ENCODE data around the gene GUF1. TPM values are rescaled to one million over a fixed set of nuclear protein-coding genes. Genes with fewer than 3 reads are reported as not detected.
A peak's percentile ranks its signal among the peaks of the same experiment; 100 is the strongest.

GUF1 gene, protein sequence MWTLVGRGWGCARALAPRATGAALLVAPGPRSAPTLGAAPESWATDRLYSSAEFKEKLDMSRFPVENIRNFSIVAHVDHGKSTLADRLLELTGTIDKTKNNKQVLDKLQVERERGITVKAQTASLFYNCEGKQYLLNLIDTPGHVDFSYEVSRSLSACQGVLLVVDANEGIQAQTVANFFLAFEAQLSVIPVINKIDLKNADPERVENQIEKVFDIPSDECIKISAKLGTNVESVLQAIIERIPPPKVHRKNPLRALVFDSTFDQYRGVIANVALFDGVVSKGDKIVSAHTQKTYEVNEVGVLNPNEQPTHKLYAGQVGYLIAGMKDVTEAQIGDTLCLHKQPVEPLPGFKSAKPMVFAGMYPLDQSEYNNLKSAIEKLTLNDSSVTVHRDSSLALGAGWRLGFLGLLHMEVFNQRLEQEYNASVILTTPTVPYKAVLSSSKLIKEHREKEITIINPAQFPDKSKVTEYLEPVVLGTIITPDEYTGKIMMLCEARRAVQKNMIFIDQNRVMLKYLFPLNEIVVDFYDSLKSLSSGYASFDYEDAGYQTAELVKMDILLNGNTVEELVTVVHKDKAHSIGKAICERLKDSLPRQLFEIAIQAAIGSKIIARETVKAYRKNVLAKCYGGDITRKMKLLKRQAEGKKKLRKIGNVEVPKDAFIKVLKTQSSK
- 21.5 and 26.0 TPM in 2 replicates for total RNA-seq

DNA sequence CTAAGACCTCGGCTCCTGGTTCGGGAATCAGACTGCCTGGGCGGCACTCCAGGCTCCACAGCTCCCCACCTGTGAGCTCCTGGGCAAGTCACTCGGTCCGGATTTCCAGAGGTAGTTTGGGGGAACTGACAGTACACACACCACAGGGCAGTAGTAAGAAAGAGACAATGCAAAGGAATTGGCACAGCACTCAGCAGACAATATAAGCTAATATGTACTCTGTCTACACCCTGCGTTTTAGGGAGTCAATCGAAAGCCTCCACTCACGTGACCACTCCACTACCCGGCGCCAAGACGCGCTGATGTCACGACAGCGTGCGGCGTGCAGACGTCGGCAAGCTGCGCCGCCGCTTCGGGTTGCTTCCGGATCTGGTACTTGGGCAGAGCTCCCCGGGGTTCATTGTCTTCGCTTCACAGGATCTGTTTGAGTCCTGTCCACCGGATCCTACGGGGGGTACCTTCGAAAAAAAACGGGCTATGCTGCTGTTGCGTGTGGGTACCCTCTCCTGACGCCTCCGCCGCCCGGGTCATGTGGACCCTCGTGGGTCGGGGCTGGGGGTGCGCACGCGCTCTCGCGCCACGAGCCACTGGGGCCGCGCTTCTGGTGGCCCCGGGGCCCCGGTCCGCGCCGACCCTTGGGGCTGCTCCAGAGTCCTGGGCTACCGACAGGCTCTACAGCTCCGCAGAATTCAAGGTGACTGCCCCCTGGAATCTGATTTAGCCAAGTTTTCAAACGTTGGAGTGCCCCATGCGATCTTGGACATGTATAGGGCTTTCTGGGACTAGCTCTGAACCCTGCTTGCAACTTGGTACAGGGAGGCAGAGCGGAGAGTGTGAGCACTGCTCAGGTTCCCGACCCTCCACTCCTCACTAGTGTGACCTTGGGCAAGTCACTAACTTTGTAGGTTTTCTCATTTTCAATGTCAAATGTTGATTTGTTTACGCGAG, at the start of gene GUF1:
TSS of gene GUF1 (plus strand) at position 327 of the 948 bp plus-strand sequence. CDS start at position 530, 203 bp downstream.
- CTCF ChIA-PET: interaction anchor here (0.8 kb wide), 2 partner anchors 13 to 48 kb away, joined by 3 read pairs; partner anchors contain the start of gene GNPDA2
- Mint-ChIP-seq H3K27ac (peak within 1 kb of the TSS; percentile 97), H3K27me3 (no peaks in the 10 kb centered on the region), H3K9me3 (no peaks in the 10 kb centered on the region), H3K4me3 (peak within 1 kb of the TSS; percentile 97), H3K4me1 (peaks cover 25% of the 10 kb centered on the region), H3K36me3 (ENCODE audit: low read depth) (peaks cover 24% of the 10 kb centered on the region)
- ATAC-seq (ENCODE audit: low read depth) (peak; percentile 90), DNase-seq (peak; percentile 84)
- intact Hi-C loops (cut with micrococcal nuclease): loop anchor here (1.0 kb wide), 1 partner anchor 48 kb away; the partner anchor contains the start of gene GNPDA2
- POLR2A ChIA-PET: interaction anchor here (0.8 to 2.5 kb wide), 9 partner anchors 12 to 1071 kb away, joined by 3 to 43 read pairs (median 3); partner anchors contain the start of gene GNPDA2
- TF ChIP-seq, protein P1, sequence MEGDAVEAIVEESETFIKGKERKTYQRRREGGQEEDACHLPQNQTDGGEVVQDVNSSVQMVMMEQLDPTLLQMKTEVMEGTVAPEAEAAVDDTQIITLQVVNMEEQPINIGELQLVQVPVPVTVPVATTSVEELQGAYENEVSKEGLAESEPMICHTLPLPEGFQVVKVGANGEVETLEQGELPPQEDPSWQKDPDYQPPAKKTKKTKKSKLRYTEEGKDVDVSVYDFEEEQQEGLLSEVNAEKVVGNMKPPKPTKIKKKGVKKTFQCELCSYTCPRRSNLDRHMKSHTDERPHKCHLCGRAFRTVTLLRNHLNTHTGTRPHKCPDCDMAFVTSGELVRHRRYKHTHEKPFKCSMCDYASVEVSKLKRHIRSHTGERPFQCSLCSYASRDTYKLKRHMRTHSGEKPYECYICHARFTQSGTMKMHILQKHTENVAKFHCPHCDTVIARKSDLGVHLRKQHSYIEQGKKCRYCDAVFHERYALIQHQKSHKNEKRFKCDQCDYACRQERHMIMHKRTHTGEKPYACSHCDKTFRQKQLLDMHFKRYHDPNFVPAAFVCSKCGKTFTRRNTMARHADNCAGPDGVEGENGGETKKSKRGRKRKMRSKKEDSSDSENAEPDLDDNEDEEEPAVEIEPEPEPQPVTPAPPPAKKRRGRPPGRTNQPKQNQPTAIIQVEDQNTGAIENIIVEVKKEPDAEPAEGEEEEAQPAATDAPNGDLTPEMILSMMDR (IDR thresholded peaks at IDR 0.05): no peak

DNA sequence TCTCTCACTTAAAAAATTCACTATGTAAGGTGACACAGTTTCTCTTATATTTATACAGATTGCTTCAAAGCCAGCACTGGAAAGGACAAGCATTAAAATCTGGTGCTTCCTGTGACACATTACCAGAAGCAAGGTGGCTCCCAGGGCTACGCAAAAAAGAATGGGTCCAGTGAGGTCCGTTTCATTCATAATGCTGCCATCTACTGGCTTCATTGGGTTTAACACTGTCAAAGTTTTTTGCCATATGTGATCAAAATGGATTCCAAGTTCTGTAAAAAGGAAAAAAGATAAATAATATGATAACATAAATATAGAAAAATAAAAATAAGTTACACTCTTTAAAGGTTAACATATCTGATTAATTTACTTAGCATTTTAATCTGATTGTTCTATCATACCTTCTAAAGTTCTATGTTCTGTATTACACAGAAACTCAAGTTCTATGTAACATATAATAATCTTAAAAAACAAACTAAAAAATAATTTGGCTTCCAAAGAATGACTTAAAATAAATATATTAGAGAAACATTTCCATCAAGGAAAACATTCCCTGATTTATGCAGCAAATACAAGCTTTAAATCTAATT, 48.8 kb upstream of the GUF1 start:
- H3K9me3 Mint-ChIP-seq: no peaks in the 10 kb centered on the region

DNA sequence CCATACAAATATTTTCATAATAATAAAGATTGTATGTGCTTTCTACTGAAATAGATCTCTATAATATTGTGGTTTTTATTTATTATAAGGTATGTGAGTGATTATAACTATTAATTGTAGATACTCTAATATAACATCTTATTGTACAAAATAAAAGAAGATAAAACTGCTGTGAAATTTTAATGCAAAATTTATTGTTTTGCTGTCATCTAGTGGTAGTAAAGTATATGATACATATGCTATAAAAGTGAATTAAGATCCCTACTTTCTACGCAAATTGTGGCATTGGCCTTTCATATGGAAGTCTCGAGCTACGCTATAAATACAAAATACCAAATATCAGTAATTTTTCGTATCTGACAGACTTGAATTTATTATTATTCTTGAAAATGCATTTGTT, 46.1 kb upstream of the GUF1 start:
- H3K36me3 Mint-ChIP-seq (ENCODE audit: low read depth): no peaks in the 10 kb centered on the region
- intact Hi-C loops (cut with micrococcal nuclease): no loop called here
- TF ChIP-seq, protein P1 (IDR thresholded peaks at IDR 0.05): no peak
- H3K9me3 Mint-ChIP-seq: no peaks in the 10 kb centered on the region
- no peak overlapping the region for H3K27ac Mint-ChIP-seq
- H3K4me3 Mint-ChIP-seq: no peak overlapping the region
- ChIA-PET CTCF (interaction anchor here (1.3 to 1.4 kb wide), 2 partner anchors 12 to 1500 kb away, joined by 3 to 6 read pairs; no protein-coding TSS in a partner anchor), POLR2A (no interaction called here)
- DNase-seq: no peak
- peaks cover 3% of the 10 kb centered on the region for H3K27me3 Mint-ChIP-seq
- no peak for ATAC-seq (ENCODE audit: low read depth)
- no peaks in the 10 kb centered on the region for H3K4me1 Mint-ChIP-seq

More for the DNA sequence above, 48.8 kb upstream of the GUF1 start:
- H3K36me3 Mint-ChIP-seq (ENCODE audit: low read depth): no peaks in the 10 kb centered on the region
- ChIA-PET CTCF (interaction anchor here (1.1 to 1.2 kb wide), 2 partner anchors 1498 kb away, joined by 3 to 4 read pairs; no protein-coding TSS in a partner anchor), POLR2A (no interaction called here)
- no peak overlapping the region for H3K27ac Mint-ChIP-seq
- H3K27me3 Mint-ChIP-seq: peaks cover 2% of the 10 kb centered on the region
- DNase-seq (no peak), ATAC-seq (ENCODE audit: low read depth) (peak; percentile 77)
- TF ChIP-seq, protein P1 (IDR thresholded peaks at IDR 0.05): no peak
- no peaks in the 10 kb centered on the region for H3K4me1 Mint-ChIP-seq
- intact Hi-C loops (cut with micrococcal nuclease): loop anchor here (1.0 kb wide), 1 partner anchor 1497 kb away; no protein-coding TSS in a partner anchor
- H3K4me3 Mint-ChIP-seq: no peak overlapping the region

DNA sequence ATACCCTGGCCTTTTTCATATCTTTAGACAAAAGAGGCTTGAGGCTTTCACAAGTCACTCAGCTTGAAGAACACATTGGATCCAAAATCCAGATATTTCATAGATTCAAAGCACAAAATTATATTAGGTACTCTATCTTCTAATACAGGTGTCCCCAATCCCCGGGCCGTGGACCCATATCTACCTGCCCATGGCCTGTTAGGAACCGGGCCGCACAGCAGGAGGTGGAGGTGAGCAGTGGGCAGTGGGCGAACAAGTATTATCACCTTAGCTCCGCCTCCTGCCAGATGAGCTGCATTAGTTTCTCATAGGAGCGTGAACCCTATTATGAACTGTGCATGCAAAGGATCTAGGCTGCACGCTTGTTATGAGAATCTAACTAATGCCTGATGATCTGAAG, 45.5 kb upstream of the GUF1 start:
- ChIA-PET CTCF (interaction anchor here (1.2 kb wide), 1 partner anchor 1501 kb away, joined by 4 read pairs; no protein-coding TSS in a partner anchor), POLR2A (no interaction called here)
- no peaks in the 10 kb centered on the region for H3K4me1 Mint-ChIP-seq
- intact Hi-C loops (cut with micrococcal nuclease): no loop called here
- H3K9me3 Mint-ChIP-seq: no peaks in the 10 kb centered on the region
- H3K27ac Mint-ChIP-seq: no peak overlapping the region
- ATAC-seq (ENCODE audit: low read depth) (no peak), DNase-seq (no peak)
- peaks cover 3% of the 10 kb centered on the region for H3K27me3 Mint-ChIP-seq
- TF ChIP-seq, protein P1 (IDR thresholded peaks at IDR 0.05): no peak
- no peak overlapping the region for H3K4me3 Mint-ChIP-seq
- no peaks in the 10 kb centered on the region for H3K36me3 Mint-ChIP-seq (ENCODE audit: low read depth)

Data from activated B cell treated with CpG ODN at 0.5 μM for 24 hours (primary cell).